Measurements from ENCODE around the gene MACROD2. TPM values are rescaled to one million over a fixed set of nuclear protein-coding genes. Genes with fewer than 3 reads are reported as not detected.

Gene MACROD2
- total RNA-seq, 1 donor from 2014 or later: 78.2 TPM

- Histone ChIP-seq H3K9me3 (no peaks in the 10 kb centered on the region), H3K27ac (no peak overlapping the region), H3K4me1 (peaks cover 8% of the 10 kb centered on the region), H3K27me3 (no peaks in the 10 kb centered on the region), H3K4me3 (no peak overlapping the region), H3K36me3 (no peaks in the 10 kb centered on the region)
- intact Hi-C loops (cut with DNase I): no loop called here
- TF ChIP-seq CTCF (IDR thresholded peaks at IDR 0.05): no peak
- DNase-seq (no peak), ATAC-seq (no peak)
Measured at GRCh38 chr20:14715400-14715799, 720.1 kb downstream of the MACROD2 start.

- Histone ChIP-seq H3K27me3 (no peaks in the 10 kb centered on the region), H3K4me1 (peaks cover 8% of the 10 kb centered on the region), H3K27ac (no peak overlapping the region), H3K9me3 (no peaks in the 10 kb centered on the region), H3K36me3 (no peaks in the 10 kb centered on the region), H3K4me3 (no peak overlapping the region)
- TF ChIP-seq CTCF (IDR thresholded peaks at IDR 0.05): no peak
- ATAC-seq (no peak), DNase-seq (no peak)
- intact Hi-C loops (cut with DNase I): no loop called here
Measured at GRCh38 chr20:14716351-14716801, 721.1 kb downstream of the MACROD2 start.

DNA sequence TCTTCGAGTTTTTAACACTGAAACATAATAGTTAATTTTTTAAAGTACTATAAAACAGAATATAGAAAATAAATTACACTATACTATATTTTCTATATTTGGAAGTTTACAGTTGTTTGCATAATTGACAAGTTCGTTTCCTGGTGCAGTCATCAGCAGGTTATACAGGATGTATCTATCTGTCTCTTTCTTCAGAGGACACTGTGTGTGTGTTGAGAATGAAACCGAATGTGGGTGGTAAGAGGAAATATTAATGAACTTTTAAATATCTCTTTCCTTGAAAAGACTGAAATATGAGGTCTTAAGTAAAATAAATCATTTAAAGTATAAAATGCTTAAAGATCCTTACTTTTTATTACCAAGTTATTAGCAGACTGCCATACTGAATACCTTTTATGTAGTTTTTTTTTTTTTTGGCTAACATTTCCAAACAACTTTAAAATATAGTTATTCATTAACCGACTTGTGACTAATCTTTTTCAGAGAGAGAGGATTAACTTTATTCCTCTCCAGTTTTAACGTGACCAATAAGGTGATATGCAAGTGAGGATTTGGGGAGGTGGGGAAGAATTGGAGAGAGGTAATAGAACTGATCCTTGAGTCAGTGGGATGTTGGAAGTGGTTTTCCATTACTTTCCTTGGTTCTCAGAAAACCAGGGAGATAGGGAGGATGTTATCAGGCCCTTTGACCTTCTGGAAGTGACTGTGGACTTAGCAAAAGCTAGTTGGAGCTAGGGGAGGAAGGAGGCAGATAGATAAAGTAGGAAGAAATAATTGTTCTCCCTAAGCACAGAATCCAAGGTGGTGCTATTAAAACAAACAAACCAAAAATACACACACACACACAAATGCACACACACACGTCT is 722.1 kb downstream of the MACROD2 start:
- no peak overlapping the region for H3K4me3 ChIP-seq
- no peaks in the 10 kb centered on the region for H3K9me3 ChIP-seq
- no peak overlapping the region for H3K27ac ChIP-seq
- no peaks in the 10 kb centered on the region for H3K27me3 ChIP-seq
- no peaks in the 10 kb centered on the region for H3K36me3 ChIP-seq
- H3K4me1 ChIP-seq: peaks cover 5% of the 10 kb centered on the region
- intact Hi-C loops (cut with DNase I): no loop called here
- DNase-seq: no peak
- ATAC-seq: no peak
- no peak for TF ChIP-seq CTCF (IDR thresholded peaks at IDR 0.05)

DNA sequence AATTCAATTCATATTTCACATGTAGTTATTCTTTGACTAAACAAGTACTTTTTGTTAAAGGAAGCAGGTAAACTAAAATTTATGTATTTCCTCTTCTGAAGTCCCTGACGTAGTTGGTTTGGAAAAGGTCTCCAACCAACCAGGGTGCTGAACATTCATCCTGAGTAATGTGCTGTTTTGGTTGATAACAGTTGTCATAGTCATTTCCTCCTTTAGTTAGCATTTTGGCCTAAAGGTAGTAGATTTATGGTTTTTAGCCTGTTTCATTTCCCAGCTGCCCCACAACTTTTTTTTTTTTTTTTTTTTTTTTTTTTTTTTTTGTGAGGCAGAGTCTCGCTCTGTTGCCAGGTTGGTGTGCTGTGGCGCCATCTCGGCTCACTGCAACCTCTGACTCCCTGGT is 724.9 kb downstream of the MACROD2 start:
- no peak for DNase-seq
- H3K27me3 ChIP-seq: no peaks in the 10 kb centered on the region

GRCh38 chr20:14721926-14722452 is 726.7 kb downstream of the MACROD2 start:
- no peak overlapping the region for H3K4me3 ChIP-seq
- DNase-seq: no peak
- intact Hi-C loops (cut with DNase I): no loop called here
- no peaks in the 10 kb centered on the region for H3K9me3 ChIP-seq
- H3K27ac ChIP-seq: no peak overlapping the region
- no peaks in the 10 kb centered on the region for H3K36me3 ChIP-seq
- TF ChIP-seq CTCF (IDR thresholded peaks at IDR 0.05): no peak
- no peaks in the 10 kb centered on the region for H3K4me1 ChIP-seq
- no peak for ATAC-seq
- H3K27me3 ChIP-seq: no peaks in the 10 kb centered on the region

More for the DNA sequence above, 724.9 kb downstream of the MACROD2 start:
- Histone ChIP-seq H3K9me3 (no peaks in the 10 kb centered on the region), H3K36me3 (no peaks in the 10 kb centered on the region), H3K27ac (no peak overlapping the region), H3K4me3 (no peak overlapping the region), H3K4me1 (no peaks in the 10 kb centered on the region)
- no peak for TF ChIP-seq CTCF (IDR thresholded peaks at IDR 0.05)
- no peak for ATAC-seq
- intact Hi-C loops (cut with DNase I): no loop called here

Measured in upper lobe of right lung (tissue), 1 donor.